A549 (cell line): ENCODE data around the gene MYO6. TPM values are rescaled to one million over a fixed set of nuclear protein-coding genes. Genes with fewer than 3 reads are reported as not detected.

Experiments used
- ATAC-seq, 2 experiments: fragments of 200-7000 bp in 1 of 2; fragments of >200 bp in 1 of 2; cut with Nextera tagmentation in 1 of 2; cut with Tn5 transposase in 1 of 2; 3 replicates each; pipeline versions ENCODE4 v1.8.0 to v1.9.1; 2018 to 2020; ENCODE audit warnings: mild to moderate bottlenecking in 1 of 2, moderate library complexity in 1 of 2
- CTCF ChIA-PET: fragments of 300-600 bp; sonication (Branson Sonifier 250); formaldehyde crosslinking; extraction: SDS; loops from one replicate; lab custom pipeline; 2021; ENCODE audit warnings: antibody characterized with exemption, inconsistent platforms; lab: Yijun Ruan, JAX
- POLR2A ChIA-PET: fragments of 350-600 bp; formaldehyde crosslinking; extraction: SDS; loops from one replicate; lab custom pipeline; 2021; ENCODE audit warnings: antibody characterized with exemption, inconsistent platforms; lab: Yijun Ruan, JAX
- DNase-seq, 2 experiments: peaks; one replicate each; pipeline versions ENCODE4 v3.0.0 to v3.0.0-alpha.2; 2011 to 2016; ENCODE audit warnings: low read depth in 1 of 2, low spot score in 1 of 2
- FAIRE-seq: peaks from 2 replicates; lab custom pipeline; 2011; peaks lifted over from hg19 to GRCh38; lab: Jason Lieb, UNC
- H3K27ac ChIP-seq, 2 experiments: fragments of >200 bp; sonication (Bioruptor Twin); formaldehyde crosslinking; 3 replicates each; pipeline ENCODE4 v1.5.1; 2016 to 2017
- H3K4me1 ChIP-seq: fragments of >200 bp; sonication (Bioruptor Twin); formaldehyde crosslinking; 3 replicates; pipeline ENCODE4 v1.6.1; 2016
- H3K4me2 ChIP-seq: fragments of >200 bp; sonication (Bioruptor Twin); formaldehyde crosslinking; 3 replicates; pipeline ENCODE4 v1.6.1; 2016
- H3K4me3 ChIP-seq: fragments of >200 bp; sonication (Bioruptor Twin); formaldehyde crosslinking; 3 replicates; pipeline ENCODE4 v1.5.1; 2016
- H3K9me3 ChIP-seq: fragments of >200 bp; sonication (Bioruptor Twin); formaldehyde crosslinking; 3 replicates; pipeline ENCODE4 v1.6.1; 2016
- CBX2 ChIP-seq: fragments of 200-600 bp; sonication (generic); IDR thresholded peaks from 2 replicates; pipeline ENCODE4 v1.6.1; 2016; ENCODE audit warnings: low read depth, mild to moderate bottlenecking, borderline replicate concordance
- CEBPB ChIP-seq, 2 experiments: fragments of >200 bp in 1 of 2; sonication (Bioruptor Twin) in 1 of 2; formaldehyde crosslinking in 1 of 2; IDR thresholded peaks; 2 replicates each; pipeline ENCODE4 v1.6.1; 2012 to 2016
- CTCF ChIP-seq: fragments of >200 bp; sonication (Bioruptor Twin); formaldehyde crosslinking; IDR thresholded peaks from 3 replicates; pipeline ENCODE4 v1.5.1; 2016
- E2F6 ChIP-seq: IDR thresholded peaks from 2 replicates; pipeline ENCODE4 v1.6.1; 2012; ENCODE audit warnings: low read depth, borderline replicate concordance
- EHMT2 ChIP-seq: fragments of 200-600 bp; sonication (generic); IDR thresholded peaks from 2 replicates; pipeline ENCODE4 v1.6.1; 2016; ENCODE audit warnings: antibody characterized with exemption, low read depth, mild to moderate bottlenecking, moderate library complexity
- ELK1 ChIP-seq: fragments of 150-350 bp; IDR thresholded peaks from 2 replicates; pipeline ENCODE4 v1.6.1; 2014; ENCODE audit warnings: low read depth, mild to moderate bottlenecking, low read length
- FOSB ChIP-seq: fragments of 250-450 bp; sonication (Bioruptor Pico); IDR thresholded peaks from 2 replicates; pipeline ENCODE4 v1.5.0; 2020; ENCODE audit warnings: mild to moderate bottlenecking, moderate library complexity
- HDAC2 ChIP-seq: fragments of 200-600 bp; sonication (generic); IDR thresholded peaks from 2 replicates; pipeline ENCODE4 v1.6.1; 2016
- HES2 ChIP-seq: fragments of >200 bp; sonication (Bioruptor Twin); formaldehyde crosslinking; IDR thresholded peaks from 2 replicates; pipeline ENCODE4 v1.6.1; 2016
- HEYL ChIP-seq: fragments of 250-450 bp; sonication (Bioruptor Pico); IDR thresholded peaks from 2 replicates; pipeline ENCODE4 v1.8.0; 2021; ENCODE audit warnings: mild to moderate bottlenecking, moderate library complexity
- HOXB13 ChIP-seq: fragments of 250-450 bp; sonication (Bioruptor Pico); IDR thresholded peaks from 2 replicates; pipeline ENCODE4 v1.5.0; 2020; ENCODE audit warnings: low read depth, mild to moderate bottlenecking, moderate library complexity
- JUNB ChIP-seq: fragments of >200 bp; sonication (Bioruptor Twin); formaldehyde crosslinking; IDR thresholded peaks from 2 replicates; pipeline ENCODE4 v1.6.1; 2016
- MAFK ChIP-seq: fragments of 450-650 bp; IDR thresholded peaks from 2 replicates; pipeline ENCODE4 v1.6.1; 2014; ENCODE audit not compliant: partially characterized antibody
- MYC ChIP-seq: IDR thresholded peaks from 2 replicates; pipeline ENCODE4 v1.6.1; 2012; ENCODE audit warnings: mild to moderate bottlenecking, inconsistent platforms, low read length, improper control_type of control experiment, borderline replicate concordance
- NFE2L2 ChIP-seq: fragments of 150-350 bp; conservative IDR thresholded peaks from 2 replicates; pipeline ENCODE4 v1.6.1; 2014; ENCODE audit warnings: low read length
- NR3C1 ChIP-seq: fragments of >200 bp; sonication (Bioruptor Twin); formaldehyde crosslinking; IDR thresholded peaks from 3 replicates; pipeline ENCODE4 v1.6.1; 2017
- PBX3 ChIP-seq: IDR thresholded peaks from 2 replicates; pipeline ENCODE4 v1.6.1; 2012
- POLR2A ChIP-seq: IDR thresholded peaks from 2 replicates; pipeline ENCODE4 v1.6.1; 2012; ENCODE audit warnings: mild to moderate bottlenecking, low read length
- RARB ChIP-seq: fragments of 250-450 bp; sonication (Bioruptor Pico); IDR thresholded peaks from 2 replicates; pipeline ENCODE4 v1.8.0; 2021; ENCODE audit warnings: mild to moderate bottlenecking, moderate library complexity
- RCOR1 ChIP-seq: fragments of 150-350 bp; IDR thresholded peaks from 2 replicates; pipeline ENCODE4 v1.6.1; 2014; ENCODE audit warnings: antibody characterized with exemption, low read length, low read depth
- REST ChIP-seq: fragments of 200-600 bp; sonication (generic); IDR thresholded peaks from 2 replicates; pipeline ENCODE4 v1.6.1; 2016; ENCODE audit warnings: antibody characterized with exemption, mild to moderate bottlenecking, moderate library complexity
- RFX5 ChIP-seq: fragments of 450-650 bp; IDR thresholded peaks from 2 replicates; pipeline ENCODE4 v1.7.1; 2014; ENCODE audit warnings: antibody characterized with exemption, mild to moderate bottlenecking, moderate library complexity
- TFCP2L1 ChIP-seq: fragments of 250-450 bp; sonication (Bioruptor Pico); IDR thresholded peaks from 2 replicates; pipeline ENCODE4 v1.5.0; 2021; ENCODE audit warnings: mild to moderate bottlenecking
- ZFP36 ChIP-seq: fragments of 450-650 bp; IDR thresholded peaks from 2 replicates; pipeline ENCODE4 v1.6.1; 2014; ENCODE audit warnings: borderline replicate concordance; ENCODE audit not compliant: partially characterized antibody
- ZSCAN20 ChIP-seq: fragments of 250-450 bp; sonication (Bioruptor Pico); IDR thresholded peaks from 2 replicates; pipeline ENCODE4 v1.8.0; 2022; ENCODE audit warnings: mild to moderate bottlenecking, moderate library complexity
- WGBS: methylation state at CpG from one replicate; pipeline ENCODE4 v1.1.6; 2017; ENCODE audit errors: missing lambda C conversion rate; 5-methylcytosine and 5-hydroxymethylcytosine counted together
- polyA plus RNA-seq, 4 experiments: library from polyadenylated mRNA; depleted of rRNA in 3 of 4; stranded (reverse); fragments of >200 nt; fragmentation: RNase III in 1 of 4; extraction: RNeasy Plus Mini Kit Qiagen cat#74134 plus additional on column Dnase treatment in 1 of 4; gene quantifications; 2 replicates in 3 of 4; 3 replicates in 1 of 4; pipeline ENCODE4 v1.2.3, GENCODE V29; 2011 to 2017

MYO6 gene
- polyA plus RNA-seq, 2 of the 4 experiments (the other 2 are of a cell fraction): 10.8 to 17.3 TPM

GRCh38 chr6:75758061-75758460 lies 9.0 kb downstream of the MYO6 start:
- FAIRE-seq (no peak), DNase-seq (no peak), ATAC-seq (no peak)
- H3K27ac ChIP-seq: no peak overlapping the region
- WGBS: 91% methylated on average over 5 of the region's 5 CpGs
- CTCF ChIA-PET: interaction anchor here (1.5 kb wide), 1 partner anchor 10 kb away, joined by 3 read pairs; no protein-coding TSS in a partner anchor
- H3K4me3 ChIP-seq: no peak overlapping the region
- POLR2A ChIA-PET: no interaction called here
- H3K4me2 ChIP-seq: no peak overlapping the region
- H3K9me3 ChIP-seq: no peaks in the 10 kb centered on the region
- TF ChIP-seq ZSCAN20 (CRISPR knock-in tag) (no peak), HOXB13 (CRISPR knock-in tag) (no peak), TFCP2L1 (CRISPR knock-in tag) (no peak), CEBPB (IDR thresholded peaks at IDR 0.05) (no peak), MAFK (no peak), ELK1 (no peak), RARB (CRISPR knock-in tag) (no peak), RCOR1 (no peak), E2F6 (no peak), NFE2L2 (no peak), RFX5 (no peak), PBX3 (no peak), EHMT2 (no peak), CBX2 (no peak), HDAC2 (no peak), JUNB (no peak), FOSB (no peak), CTCF (no peak)
- 0 out of 3 replicates have a peak, but pooled peaks cover 3% of the 10 kb centered on the region for H3K4me1 ChIP-seq

GRCh38 chr6:75759207-75759606 lies 10.2 kb downstream of the MYO6 start:
- H3K4me1 ChIP-seq: 0 out of 3 replicates have a peak, but pooled peaks cover under 1% of the 10 kb centered on the region
- no peak overlapping the region for H3K4me3 ChIP-seq
- 96% methylated on average over 5 of the region's 5 CpGs for WGBS
- H3K9me3 ChIP-seq: no peaks in the 10 kb centered on the region
- CTCF ChIA-PET: no interaction called here
- TF ChIP-seq POLR2A: no peak
- no peak for TF ChIP-seq MAFK
- TF ChIP-seq MYC: no peak
- TF ChIP-seq ZFP36: no peak
- no peak for TF ChIP-seq NR3C1
- POLR2A ChIA-PET: no interaction called here
- no peak overlapping the region for H3K27ac ChIP-seq
- FAIRE-seq (no peak), ATAC-seq (no peak), DNase-seq (no peak)
- H3K4me2 ChIP-seq: no peak overlapping the region

GRCh38 chr6:75760320-75760719 lies 11.3 kb downstream of the MYO6 start:
- Histone ChIP-seq H3K4me2 (no peak overlapping the region), H3K27ac (no peak overlapping the region), H3K4me3 (no peak overlapping the region), H3K9me3 (no peaks in the 10 kb centered on the region), H3K4me1 (no peaks in the 10 kb centered on the region)
- no peak for ATAC-seq
- POLR2A ChIA-PET: no interaction called here
- CTCF ChIA-PET: no interaction called here
- DNase-seq: no peak
- FAIRE-seq: peak; percentile 13
- WGBS: 89% methylated on average over 1 of the region's 1 CpG
- TF ChIP-seq POLR2A (no peak), HEYL (CRISPR knock-in tag) (no peak), REST (no peak), ELK1 (no peak), HES2 (no peak)
- TF ChIP-seq, all 56 proteins: peak for 0
